ENCODE data around the gene CITED2.
"Not testable (repeated sequence)": the region's sequence is repeated elsewhere in the genome, so short reads cannot be mapped to it uniquely, and the experiment has no call there.

CITED2 gene

DNA sequence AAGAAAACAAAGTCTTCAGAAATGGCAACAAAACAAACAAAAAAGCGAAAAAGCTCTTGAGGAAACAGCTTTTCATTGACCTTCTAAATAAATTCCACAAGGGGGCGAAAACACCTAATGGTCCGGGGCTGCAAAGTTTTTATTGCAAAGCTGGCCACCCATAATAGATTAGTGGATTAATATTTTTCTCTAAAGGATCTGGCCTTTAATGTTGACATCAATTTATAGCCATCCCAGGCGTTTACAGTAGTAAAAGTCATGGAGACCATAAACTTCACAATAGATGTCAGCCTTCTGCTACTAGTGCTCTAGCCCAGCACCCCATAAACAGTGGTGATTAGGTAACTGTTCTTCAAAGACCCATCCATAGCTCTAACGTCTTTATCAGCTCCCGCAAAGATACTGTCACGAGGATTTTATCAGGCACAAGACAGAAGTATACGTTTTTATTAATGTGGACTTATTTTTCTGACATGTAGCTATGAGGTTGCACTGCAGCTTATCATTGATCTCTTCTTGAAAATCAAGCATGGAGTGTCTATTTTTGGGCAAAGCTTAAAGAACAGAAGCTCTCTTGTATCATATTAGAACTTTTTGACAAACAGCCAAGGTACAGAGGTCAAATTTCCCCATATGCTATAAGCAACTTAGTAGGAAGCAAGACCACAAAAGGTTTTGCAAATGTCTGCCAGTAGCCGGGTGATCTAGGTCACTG, 4.7 kb downstream of the CITED2 start:
- H3K27ac ChIP-seq, result peak overlapping the region; percentile 99

DNA sequence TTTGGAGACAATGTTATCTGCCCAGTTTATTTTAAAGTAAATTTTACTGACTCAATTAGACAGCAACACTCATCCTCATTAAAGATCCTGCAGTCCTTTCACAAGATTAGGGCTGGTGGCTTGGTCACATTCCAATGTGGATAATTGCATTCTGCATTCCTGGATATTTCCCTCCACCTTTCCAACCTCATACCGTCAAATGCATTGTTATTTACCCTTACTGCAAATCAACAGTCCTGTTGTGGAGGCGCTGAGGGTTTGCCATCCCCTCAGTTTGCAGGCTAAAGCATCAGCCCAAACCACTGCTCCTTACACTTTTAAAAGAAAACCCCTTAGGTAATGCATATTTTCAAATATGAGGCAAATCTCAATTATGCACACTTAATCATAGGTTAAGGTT, 5.4 kb downstream of the CITED2 start:
- TF ChIP-seq, protein P1, sequence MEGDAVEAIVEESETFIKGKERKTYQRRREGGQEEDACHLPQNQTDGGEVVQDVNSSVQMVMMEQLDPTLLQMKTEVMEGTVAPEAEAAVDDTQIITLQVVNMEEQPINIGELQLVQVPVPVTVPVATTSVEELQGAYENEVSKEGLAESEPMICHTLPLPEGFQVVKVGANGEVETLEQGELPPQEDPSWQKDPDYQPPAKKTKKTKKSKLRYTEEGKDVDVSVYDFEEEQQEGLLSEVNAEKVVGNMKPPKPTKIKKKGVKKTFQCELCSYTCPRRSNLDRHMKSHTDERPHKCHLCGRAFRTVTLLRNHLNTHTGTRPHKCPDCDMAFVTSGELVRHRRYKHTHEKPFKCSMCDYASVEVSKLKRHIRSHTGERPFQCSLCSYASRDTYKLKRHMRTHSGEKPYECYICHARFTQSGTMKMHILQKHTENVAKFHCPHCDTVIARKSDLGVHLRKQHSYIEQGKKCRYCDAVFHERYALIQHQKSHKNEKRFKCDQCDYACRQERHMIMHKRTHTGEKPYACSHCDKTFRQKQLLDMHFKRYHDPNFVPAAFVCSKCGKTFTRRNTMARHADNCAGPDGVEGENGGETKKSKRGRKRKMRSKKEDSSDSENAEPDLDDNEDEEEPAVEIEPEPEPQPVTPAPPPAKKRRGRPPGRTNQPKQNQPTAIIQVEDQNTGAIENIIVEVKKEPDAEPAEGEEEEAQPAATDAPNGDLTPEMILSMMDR (conservative IDR thresholded peaks at IDR 0.05), result no peak
- H3K27ac ChIP-seq, result peak overlapping the region; percentile 99

More for the DNA sequence above, 4.7 kb downstream of the CITED2 start:
- TF ChIP-seq, protein P1 (conservative IDR thresholded peaks at IDR 0.05), result peak; percentile 80

DNA sequence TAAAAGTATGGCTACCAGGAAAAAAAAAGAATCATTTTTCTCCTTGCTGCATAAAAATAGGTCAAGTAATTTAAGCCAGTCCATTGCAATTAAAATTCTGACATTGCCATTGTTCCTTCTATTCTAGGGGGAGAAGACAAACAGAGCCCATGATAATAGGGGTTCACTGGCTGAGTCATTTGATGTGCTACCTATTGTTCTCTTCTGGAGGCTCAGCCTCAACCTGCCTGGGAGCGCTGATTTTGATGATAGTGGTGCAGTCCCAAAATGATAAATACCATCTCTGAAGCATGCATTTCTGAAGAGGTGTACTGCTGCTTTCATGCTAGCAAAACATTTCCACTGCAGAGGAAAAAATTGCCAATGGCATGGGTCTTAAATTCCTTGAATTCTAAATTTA, 5.8 kb downstream of the CITED2 start:
- TF ChIP-seq, protein P1 (conservative IDR thresholded peaks at IDR 0.05), result no peak
- no peak overlapping the region; the same call in 1 of the 2 replicates for H3K27ac ChIP-seq

DNA sequence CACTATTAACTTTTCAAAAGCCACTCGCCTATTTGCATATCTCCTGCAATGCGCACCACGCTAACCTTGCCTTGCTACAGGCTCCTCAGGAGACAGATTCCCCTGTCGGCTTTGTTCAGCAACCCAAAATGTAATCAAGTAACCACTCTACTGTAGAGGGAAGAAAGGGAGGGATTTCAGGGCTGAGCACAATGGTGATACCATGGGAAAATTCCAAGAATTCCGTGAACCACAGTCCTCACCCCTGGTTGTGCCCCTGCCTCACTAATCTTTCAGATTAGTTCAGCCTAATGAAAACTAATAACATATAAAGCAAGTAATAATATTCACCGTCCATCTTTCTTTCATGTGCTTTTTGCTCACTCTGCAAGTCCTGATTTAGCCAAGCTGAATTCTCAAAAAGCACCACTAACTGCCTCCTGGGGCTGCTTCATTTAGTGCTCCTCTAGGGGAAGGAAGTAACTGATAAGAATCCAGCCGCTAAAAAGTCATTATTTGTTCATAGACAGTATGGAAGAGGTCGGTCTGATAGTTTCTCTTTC, 6.6 kb downstream of the CITED2 start:
- TF ChIP-seq, protein P1 (conservative IDR thresholded peaks at IDR 0.05), result no peak
- no peak overlapping the region for H3K27ac ChIP-seq

DNA sequence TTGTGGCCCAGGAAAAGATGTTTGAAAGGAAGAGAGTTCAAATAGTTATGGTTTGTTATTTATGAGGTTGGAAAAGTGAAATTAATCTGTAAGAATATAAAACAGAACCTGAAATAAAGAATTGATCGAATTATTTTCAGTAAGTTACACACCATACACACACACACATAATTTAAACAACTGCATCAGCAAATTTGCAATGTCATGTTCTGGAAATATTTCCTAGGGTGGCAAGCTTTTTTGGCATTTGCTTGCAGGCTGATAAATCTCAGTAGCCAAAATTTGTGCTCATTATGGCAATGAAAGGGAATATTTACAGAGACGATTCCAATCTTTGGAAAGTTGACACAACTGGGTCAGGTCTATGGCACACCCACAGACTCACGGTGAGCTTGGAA, 9.5 kb downstream of the CITED2 start:
- TF ChIP-seq, protein P1 (conservative IDR thresholded peaks at IDR 0.05), result no peak
- H3K27ac ChIP-seq, result peak overlapping the region; percentile 3; the same call in 1 of the 2 replicates

DNA sequence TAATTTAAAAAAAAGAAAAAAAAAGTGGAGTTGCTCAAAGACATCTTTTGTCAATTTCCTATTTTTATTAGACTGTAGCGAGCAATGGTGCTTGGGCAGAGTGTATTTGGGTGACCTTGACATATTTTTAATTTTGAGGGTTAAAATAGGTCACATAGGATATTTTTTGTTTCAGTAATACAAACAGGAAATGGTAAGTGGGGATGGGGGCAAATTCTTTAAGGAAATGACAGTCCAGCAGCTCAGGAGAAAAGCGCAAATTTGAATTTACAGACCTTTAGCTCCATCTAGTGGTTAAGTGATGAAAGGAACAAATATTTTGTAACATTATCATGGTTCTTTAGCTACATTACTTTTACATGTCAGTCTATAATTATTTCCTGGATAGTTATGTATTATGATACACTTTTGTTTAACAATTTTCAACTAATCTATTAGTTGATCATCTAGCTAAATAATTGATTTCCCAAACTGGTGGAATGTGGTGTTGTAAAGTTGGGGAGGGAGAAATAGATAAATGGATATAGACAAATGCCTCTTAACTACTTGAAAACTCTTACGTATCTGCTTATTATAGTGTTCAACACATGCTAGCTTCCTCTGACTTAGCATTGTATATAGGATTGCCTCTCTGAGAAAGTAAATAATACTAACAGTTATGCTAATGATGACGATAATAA, 10.0 kb downstream of the CITED2 start:
- peak overlapping the region; percentile 3; the same call in 1 of the 2 replicates for H3K27ac ChIP-seq
- TF ChIP-seq, protein P1 (conservative IDR thresholded peaks at IDR 0.05), result peak; percentile 64

DNA sequence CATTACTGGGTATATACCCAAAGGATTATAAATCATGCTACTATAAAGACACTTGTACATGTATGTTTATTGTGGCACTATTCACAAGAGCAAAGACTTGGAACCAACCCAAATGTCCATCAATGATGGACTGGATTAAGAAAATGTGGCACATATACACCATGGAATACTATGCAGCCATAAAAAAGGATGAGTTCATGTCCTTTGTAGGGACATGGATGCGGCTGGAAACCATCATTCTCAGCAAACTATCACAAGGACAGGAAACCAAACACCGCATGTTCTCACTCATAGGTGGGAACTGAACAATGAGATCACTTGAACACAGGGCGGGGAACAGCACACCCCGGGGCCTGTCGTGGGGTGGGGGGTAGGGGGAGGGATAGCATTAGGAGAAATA, 10.7 kb downstream of the CITED2 start:
- not testable (repeated sequence) for H3K27ac ChIP-seq

DNA sequence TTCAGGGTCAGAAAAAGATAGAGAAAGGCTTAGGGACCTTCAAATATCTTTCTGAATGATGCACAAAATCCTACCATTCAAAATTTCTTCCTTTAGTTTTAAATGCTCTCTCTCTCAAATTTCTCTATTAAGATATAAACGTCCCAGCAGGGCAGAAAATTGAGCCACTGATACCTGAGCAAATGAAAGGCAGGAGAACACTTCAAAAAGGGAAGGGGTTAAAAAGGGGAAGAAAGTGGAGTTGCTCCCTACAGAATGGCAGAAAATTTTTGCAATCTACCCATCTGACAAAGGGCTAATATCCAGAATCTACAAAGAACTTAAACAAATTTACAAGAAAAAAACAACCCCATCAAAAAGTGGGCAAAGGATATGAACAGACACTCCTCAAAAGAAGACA, 11.3 kb downstream of the CITED2 start:
- not testable (repeated sequence) for H3K27ac ChIP-seq

Measured in VCaP (cell line).